ENCODE measurements around the gene IQCN.

The IQCN gene

GRCh38 chr19:18304458-18305310 lies 30.4 kb upstream of the IQCN start:
- DNase-seq (ENCODE audit: low read depth) = peak; percentile 78

- no peak for DNase-seq (ENCODE audit: low read depth)
Observed at GRCh38 chr19:18304208-18304457, 29.9 kb upstream of the IQCN start.

DNA sequence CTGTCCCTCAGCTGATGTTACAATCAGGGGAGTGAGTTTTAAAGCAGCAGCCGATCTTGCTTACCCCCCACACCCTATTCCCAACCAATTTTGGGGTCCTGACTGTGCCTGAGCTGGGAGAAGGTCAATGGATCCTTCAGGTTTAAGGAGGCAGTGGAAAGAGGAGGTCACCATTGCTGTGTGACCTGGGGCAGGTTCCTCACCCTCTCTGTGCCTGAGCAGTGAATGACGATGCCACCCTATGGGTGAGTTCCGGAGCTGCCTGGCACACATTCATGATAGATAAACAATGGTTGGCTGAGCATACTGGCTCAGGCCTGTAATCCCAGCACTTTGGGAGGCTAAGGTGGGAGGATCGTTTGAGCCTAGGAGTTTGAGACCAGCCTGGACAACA lies 27.5 kb upstream of the IQCN start:
- no peak for DNase-seq (ENCODE audit: low read depth)

DNA sequence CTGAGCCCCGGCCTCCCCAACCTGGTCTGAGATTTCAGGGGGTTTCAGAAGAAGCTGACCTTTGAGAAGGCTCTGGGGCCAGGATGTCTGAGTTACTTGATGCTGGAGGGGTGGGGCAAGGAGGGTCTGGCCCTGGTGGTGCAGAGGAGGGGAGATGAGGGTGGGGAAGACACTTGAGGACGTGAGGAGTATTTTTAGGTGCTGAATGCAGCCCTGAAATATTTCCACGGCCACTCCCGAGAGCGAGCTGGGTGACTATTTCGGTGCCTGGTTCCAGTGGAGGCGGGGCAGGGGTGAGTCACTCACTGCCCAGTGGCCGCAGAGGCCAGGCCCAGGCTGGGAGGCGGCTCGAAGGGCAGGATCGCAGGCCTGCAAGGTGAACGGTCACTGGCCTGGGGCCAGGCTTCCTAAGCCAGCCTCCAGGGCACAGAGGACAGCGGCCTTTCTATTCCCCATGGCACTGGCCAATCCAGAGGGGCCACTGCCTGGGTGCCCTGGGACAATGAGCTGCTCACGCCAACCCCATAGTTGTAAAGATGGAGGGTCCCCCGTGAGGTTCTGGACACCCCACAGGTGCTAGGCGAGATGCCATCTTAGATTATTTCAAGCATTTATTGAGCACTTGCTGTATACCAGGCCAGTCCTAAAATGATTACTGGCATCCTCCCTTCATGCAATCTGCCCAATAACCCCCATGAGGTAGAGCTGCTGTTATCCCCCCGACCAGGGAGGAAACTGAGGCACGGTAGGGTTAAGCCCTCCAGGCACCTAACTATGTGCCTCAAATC lies 26.9 kb upstream of the IQCN start:
- no peak for DNase-seq (ENCODE audit: low read depth)

GRCh38 chr19:18299654-18300053 lies 25.4 kb upstream of the IQCN start:
- no peak for DNase-seq (ENCODE audit: low read depth)

DNA sequence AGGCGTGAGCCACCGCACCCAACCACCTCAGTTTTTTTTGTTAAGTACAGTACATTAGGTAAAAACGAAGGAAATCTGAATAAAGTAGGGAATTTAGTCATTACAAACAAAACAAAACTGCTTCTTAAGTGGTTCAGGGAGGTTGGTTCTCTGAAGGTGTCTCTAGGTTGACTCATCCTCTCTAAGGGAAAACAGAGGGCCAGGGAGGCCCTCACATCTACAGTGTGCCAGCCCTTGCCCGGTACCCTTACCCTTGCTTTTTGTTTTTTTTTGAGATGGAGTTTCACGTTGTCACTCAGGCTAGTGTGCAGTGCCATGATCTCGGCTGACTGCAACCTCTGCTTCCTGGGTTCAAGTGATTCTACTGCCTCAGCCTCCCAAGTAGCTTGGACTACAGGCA lies 24.3 kb upstream of the IQCN start:
- no peak for DNase-seq (ENCODE audit: low read depth)

DNA sequence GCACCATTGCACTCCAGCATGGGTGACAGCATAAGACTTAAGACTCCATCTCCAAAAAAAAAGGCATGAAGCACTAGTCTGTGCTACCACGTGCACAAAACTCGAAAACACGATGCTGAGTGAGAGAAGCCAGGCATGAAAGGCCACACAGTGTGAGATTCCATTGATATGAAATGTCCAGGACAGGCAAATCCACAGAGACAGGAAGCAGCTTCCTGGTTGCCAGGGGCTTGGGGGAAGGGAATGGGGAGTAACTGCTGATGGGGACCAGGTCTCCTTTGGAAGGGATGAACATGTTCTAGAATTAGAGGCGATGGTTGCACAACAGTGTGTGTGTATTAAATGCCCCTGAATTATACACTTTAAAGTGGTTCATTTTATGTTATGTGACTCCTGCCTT lies 23.1 kb upstream of the IQCN start:
- no peak for DNase-seq (ENCODE audit: low read depth)

GRCh38 chr19:18295034-18295451 lies 20.8 kb upstream of the IQCN start:
- no peak for DNase-seq (ENCODE audit: low read depth)

DNA sequence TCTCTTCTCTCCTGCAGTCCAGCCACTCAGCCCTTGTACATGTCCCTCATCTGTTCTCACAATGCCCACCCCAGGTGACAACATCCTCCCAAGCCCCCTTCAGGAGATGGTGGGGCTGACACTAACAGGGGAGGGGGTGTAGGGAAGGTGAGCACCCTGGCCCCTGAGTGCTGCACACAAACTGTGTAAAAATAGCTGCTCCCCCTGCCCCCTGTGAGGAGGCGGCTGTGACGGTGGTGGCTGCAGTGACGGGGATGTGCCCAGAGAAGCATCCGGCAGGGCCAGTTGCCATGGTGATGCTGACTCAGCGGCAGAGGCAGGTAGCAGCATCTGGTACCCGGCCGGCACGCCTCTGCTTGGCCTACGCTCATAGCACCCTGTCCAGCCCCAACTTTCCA lies 20.2 kb upstream of the IQCN start:
- peak; percentile 95 for DNase-seq (ENCODE audit: low read depth)

GRCh38 chr19:18293642-18294466 lies 19.6 kb upstream of the IQCN start:
- DNase-seq (ENCODE audit: low read depth) = no peak

DNA sequence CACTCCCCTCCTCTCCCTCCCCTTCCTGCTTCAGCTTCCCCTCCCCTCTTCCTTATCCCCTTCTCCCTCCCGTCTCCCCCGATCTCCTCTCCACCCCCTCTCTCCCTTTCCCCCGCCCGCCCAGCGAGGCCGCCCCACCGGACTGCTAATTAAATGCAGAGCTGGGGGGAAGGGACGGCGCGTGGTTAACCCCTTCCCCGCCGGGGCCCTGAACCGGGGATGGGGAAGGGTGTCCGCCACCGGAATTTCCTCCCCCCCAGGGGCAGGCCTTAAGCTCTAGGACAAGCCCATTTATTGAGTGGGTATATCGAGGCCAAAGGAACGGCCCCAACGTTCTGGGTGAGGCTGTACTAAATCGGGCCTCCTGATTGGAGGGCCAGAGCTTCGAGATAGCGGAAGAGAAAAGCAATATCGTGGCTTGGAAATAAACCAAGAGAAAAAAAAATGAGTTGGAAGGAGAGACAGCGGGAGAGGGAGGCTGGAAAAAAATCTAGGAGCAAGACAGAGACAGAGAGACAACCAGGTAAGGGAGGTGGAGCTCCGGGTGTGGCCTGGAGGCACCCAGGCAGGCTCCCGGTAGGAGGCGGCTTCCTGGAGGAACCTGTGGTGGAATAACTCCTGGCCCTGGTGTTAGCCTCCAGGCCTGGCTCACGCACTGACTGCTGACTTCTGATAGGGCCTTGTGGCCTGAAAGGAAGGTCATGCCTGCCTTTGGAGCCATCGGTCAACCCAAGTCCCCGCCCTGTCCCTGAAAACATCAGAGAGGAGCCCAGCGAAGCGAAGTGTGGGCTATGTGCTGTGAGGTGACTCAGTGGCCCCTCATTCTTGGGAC lies 18.8 kb upstream of the IQCN start:
- no peak for DNase-seq (ENCODE audit: low read depth)

GRCh38 chr19:18292462-18292809 lies 18.2 kb upstream of the IQCN start:
- DNase-seq (ENCODE audit: low read depth) = no peak

DNA sequence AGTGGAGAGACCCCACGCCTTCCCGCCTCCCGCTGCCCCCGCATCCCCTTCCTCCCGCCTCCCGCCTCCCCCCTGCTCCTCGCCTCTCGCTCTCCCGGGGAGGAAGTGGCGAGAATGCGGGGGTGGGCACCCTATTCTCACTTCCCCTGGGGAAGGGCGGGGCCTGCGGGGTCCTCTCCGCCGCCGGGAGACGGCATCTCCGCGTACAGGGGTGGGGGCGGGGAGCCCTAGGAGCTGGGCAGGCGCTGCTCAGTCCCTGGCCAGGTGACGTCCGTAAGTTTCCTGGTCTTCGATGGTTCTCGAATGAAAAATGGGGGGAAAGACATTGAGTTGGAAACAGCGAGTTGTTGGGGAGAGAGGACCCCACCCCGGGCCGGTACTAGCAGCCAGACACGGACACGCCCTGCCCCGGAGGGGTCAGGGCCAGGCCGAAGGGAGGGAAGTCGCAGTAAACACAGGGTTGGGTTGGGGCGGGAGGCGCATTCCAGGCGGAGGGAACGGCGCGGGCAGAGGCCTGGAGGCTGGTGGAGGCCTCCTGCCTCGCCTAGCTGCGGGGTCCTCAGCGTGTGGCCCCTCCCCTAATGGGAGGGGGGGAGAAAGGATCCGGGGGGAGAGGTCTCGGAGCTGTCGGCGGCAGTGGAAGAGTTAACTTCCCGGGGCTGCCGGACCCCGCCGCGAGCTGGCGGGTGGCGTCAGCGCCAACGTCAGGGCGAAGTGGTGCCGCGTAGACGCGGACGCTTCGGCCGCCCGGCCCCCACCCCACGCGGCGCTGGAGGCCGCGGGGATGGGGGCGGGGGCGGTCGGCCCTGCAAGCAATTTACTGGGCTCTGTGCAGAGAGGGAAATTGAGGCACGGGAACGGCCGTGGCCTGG lies 17.6 kb upstream of the IQCN start:
- DNase-seq (ENCODE audit: low read depth) = peak; percentile 68

DNA sequence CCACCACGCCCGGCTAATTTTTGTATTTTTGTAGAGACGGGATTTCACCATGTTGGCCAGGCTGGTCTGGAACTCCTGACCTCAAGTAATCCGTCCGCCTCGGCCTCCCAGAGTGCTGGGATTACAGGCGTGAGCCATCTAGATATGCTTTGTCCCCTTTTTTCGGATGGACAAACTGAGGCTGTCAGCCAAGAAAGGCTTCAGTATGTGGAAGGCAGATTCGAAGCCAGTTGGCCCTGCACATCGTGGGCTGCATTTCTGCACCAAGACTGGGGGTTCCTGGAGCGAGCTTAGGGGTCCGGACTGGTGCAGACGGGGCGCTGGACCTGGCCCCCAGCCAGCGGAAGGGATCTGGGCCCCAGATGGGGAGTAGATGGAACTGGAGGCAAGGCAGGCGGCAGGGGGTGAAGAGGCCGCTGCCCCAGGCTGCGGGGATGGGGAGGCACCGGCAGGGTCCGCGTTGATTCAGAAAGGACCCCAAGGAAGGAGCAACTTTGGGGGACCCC lies 16.8 kb upstream of the IQCN start:
- no peak for DNase-seq (ENCODE audit: low read depth)

- DNase-seq (ENCODE audit: low read depth) = peak; percentile 90
Observed at GRCh38 chr19:18290302-18291018, 16.2 kb upstream of the IQCN start.

DNA sequence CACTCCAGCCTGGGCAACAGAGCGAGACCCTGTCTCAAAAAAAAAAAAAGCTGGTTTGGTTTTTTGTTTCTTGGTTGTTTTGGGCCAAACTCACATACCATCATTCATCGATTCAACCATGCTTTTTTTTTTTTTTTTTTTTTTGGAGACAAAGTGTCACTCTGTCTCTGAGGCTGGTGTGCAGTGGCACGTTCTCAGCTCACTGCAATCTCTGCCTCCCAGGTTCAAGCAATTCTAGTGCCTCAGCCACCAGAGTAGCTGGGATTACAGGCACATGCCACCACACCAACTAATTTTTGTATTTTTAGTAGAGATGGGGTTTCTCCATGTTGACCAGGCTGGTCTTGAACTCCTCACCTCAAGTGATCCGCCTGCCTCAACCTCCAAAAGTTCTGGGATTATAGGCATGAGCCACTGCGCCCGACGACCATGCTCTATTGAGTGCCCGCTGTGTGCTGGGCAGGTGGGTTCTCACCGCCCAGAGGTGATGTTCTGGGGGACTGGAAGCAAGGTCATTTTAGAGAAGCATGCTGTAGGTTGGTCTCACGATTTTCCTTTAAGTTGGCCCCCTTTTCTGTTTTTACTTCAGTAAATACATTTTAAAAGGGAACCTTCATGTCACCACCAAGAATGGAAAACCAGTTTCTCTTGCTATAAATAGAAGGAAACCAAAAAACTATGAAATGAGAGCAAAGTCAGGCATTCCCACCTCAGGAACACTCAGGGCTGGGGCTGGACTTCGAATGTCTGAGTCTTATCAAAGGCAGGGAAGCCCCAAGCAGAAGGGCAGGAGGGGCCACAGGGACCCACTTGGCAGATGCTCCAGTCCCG lies 15.4 kb upstream of the IQCN start:
- DNase-seq (ENCODE audit: low read depth) = no peak

- DNase-seq (ENCODE audit: low read depth) = no peak
Observed at GRCh38 chr19:18287836-18288772, 13.9 kb upstream of the IQCN start.

All from T-helper 22 cell (primary cell).